A549 (cell line): ENCODE measurements around the gene SRCIN1. TPM values are rescaled to one million over a fixed set of nuclear protein-coding genes. Genes with fewer than 3 reads are reported as not detected.

Source experiments
- ATAC-seq, 2 experiments: fragments of 200-7000 bp in 1 of 2; fragments of >200 bp in 1 of 2; cut with Nextera tagmentation in 1 of 2; cut with Tn5 transposase in 1 of 2; 3 replicates each; pipeline versions ENCODE4 v1.8.0 to v1.9.1; 2018 to 2020; ENCODE audit warnings: mild to moderate bottlenecking in 1 of 2, moderate library complexity in 1 of 2
- CTCF ChIA-PET: fragments of 300-600 bp; sonication (Branson Sonifier 250); formaldehyde crosslinking; extraction: SDS; loops from one replicate; lab custom pipeline; 2021; ENCODE audit warnings: antibody characterized with exemption, inconsistent platforms; lab: Yijun Ruan, JAX
- POLR2A ChIA-PET: fragments of 350-600 bp; formaldehyde crosslinking; extraction: SDS; loops from one replicate; lab custom pipeline; 2021; ENCODE audit warnings: antibody characterized with exemption, inconsistent platforms; lab: Yijun Ruan, JAX
- DNase-seq, 2 experiments: peaks; one replicate each; pipeline versions ENCODE4 v3.0.0 to v3.0.0-alpha.2; 2011 to 2016; ENCODE audit warnings: low read depth in 1 of 2, low spot score in 1 of 2
- FAIRE-seq: peaks from 2 replicates; lab custom pipeline; 2011; peaks lifted over from hg19 to GRCh38; lab: Jason Lieb, UNC
- H3K27ac ChIP-seq, 2 experiments: fragments of >200 bp; sonication (Bioruptor Twin); formaldehyde crosslinking; 3 replicates each; pipeline ENCODE4 v1.5.1; 2016 to 2017
- H3K4me1 ChIP-seq: fragments of >200 bp; sonication (Bioruptor Twin); formaldehyde crosslinking; 3 replicates; pipeline ENCODE4 v1.6.1; 2016
- H3K4me2 ChIP-seq: fragments of >200 bp; sonication (Bioruptor Twin); formaldehyde crosslinking; 3 replicates; pipeline ENCODE4 v1.6.1; 2016
- H3K4me3 ChIP-seq: fragments of >200 bp; sonication (Bioruptor Twin); formaldehyde crosslinking; 3 replicates; pipeline ENCODE4 v1.5.1; 2016
- H3K9me3 ChIP-seq: fragments of >200 bp; sonication (Bioruptor Twin); formaldehyde crosslinking; 3 replicates; pipeline ENCODE4 v1.6.1; 2016
- BCL3 ChIP-seq: fragments of >200 bp; sonication (Bioruptor Twin); formaldehyde crosslinking; IDR thresholded peaks from 3 replicates; pipeline ENCODE4 v1.6.1; 2016
- CHD4 ChIP-seq: fragments of 200-600 bp; sonication (generic); IDR thresholded peaks from 2 replicates; pipeline ENCODE4 v1.6.1; 2016; ENCODE audit warnings: antibody characterized with exemption, mild to moderate bottlenecking, borderline replicate concordance
- E2F6 ChIP-seq: IDR thresholded peaks from 2 replicates; pipeline ENCODE4 v1.6.1; 2012; ENCODE audit warnings: low read depth, borderline replicate concordance
- EHMT2 ChIP-seq: fragments of 200-600 bp; sonication (generic); IDR thresholded peaks from 2 replicates; pipeline ENCODE4 v1.6.1; 2016; ENCODE audit warnings: antibody characterized with exemption, low read depth, mild to moderate bottlenecking, moderate library complexity
- ELK1 ChIP-seq: fragments of 150-350 bp; IDR thresholded peaks from 2 replicates; pipeline ENCODE4 v1.6.1; 2014; ENCODE audit warnings: low read depth, mild to moderate bottlenecking, low read length
- HMGXB4 ChIP-seq: fragments of 250-450 bp; sonication (Bioruptor Pico); IDR thresholded peaks from 2 replicates; pipeline ENCODE4 v1.5.0; 2021; ENCODE audit warnings: mild to moderate bottlenecking, moderate library complexity, borderline replicate concordance
- KDM1A ChIP-seq: fragments of 200-600 bp; sonication (generic); IDR thresholded peaks from 2 replicates; pipeline ENCODE4 v1.6.1; 2016; ENCODE audit warnings: low read depth, mild to moderate bottlenecking
- MAFK ChIP-seq: fragments of 450-650 bp; IDR thresholded peaks from 2 replicates; pipeline ENCODE4 v1.6.1; 2014; ENCODE audit not compliant: partially characterized antibody
- MAZ ChIP-seq: fragments of 150-350 bp; IDR thresholded peaks from 2 replicates; pipeline ENCODE4 v1.6.1; 2014; ENCODE audit warnings: antibody characterized with exemption, low read depth, low read length, borderline replicate concordance
- MYC ChIP-seq: IDR thresholded peaks from 2 replicates; pipeline ENCODE4 v1.6.1; 2012; ENCODE audit warnings: mild to moderate bottlenecking, inconsistent platforms, low read length, improper control_type of control experiment, borderline replicate concordance
- PBX3 ChIP-seq: IDR thresholded peaks from 2 replicates; pipeline ENCODE4 v1.6.1; 2012
- POLR2AphosphoS2 ChIP-seq: conservative IDR thresholded peaks from 2 replicates; pipeline ENCODE4 v1.6.1; 2012; ENCODE audit warnings: low read length, improper control_type of control experiment, inconsistent platforms
- RARB ChIP-seq: fragments of 250-450 bp; sonication (Bioruptor Pico); IDR thresholded peaks from 2 replicates; pipeline ENCODE4 v1.8.0; 2021; ENCODE audit warnings: mild to moderate bottlenecking, moderate library complexity
- SREBF2 ChIP-seq: fragments of 450-650 bp; IDR thresholded peaks from 2 replicates; pipeline ENCODE4 v1.6.1; 2014; ENCODE audit warnings: mild to moderate bottlenecking, moderate library complexity
- ZFP36 ChIP-seq: fragments of 450-650 bp; IDR thresholded peaks from 2 replicates; pipeline ENCODE4 v1.6.1; 2014; ENCODE audit warnings: borderline replicate concordance; ENCODE audit not compliant: partially characterized antibody
- ZSCAN20 ChIP-seq: fragments of 250-450 bp; sonication (Bioruptor Pico); IDR thresholded peaks from 2 replicates; pipeline ENCODE4 v1.8.0; 2022; ENCODE audit warnings: mild to moderate bottlenecking, moderate library complexity
- WGBS: methylation state at CpG from one replicate; pipeline ENCODE4 v1.1.6; 2017; ENCODE audit errors: missing lambda C conversion rate; 5-methylcytosine and 5-hydroxymethylcytosine counted together
- polyA plus RNA-seq, 4 experiments: library from polyadenylated mRNA; depleted of rRNA in 3 of 4; stranded (reverse); fragments of >200 nt; fragmentation: RNase III in 1 of 4; extraction: RNeasy Plus Mini Kit Qiagen cat#74134 plus additional on column Dnase treatment in 1 of 4; gene quantifications; 2 replicates in 3 of 4; 3 replicates in 1 of 4; pipeline ENCODE4 v1.2.3, GENCODE V29; 2011 to 2017

The SRCIN1 gene
- polyA plus RNA-seq, 2 of the 4 experiments (the other 2 are of a cell fraction): 1.4 to 2.1 TPM

GRCh38 chr17:38600416-38600815 lies 5.3 kb downstream of the SRCIN1 start:
- Histone ChIP-seq H3K27ac (no peak overlapping the region), H3K4me3 (no peak overlapping the region), H3K4me2 (no peak overlapping the region), H3K9me3 (no peaks in the 10 kb centered on the region), H3K4me1 (peaks cover 16% of the 10 kb centered on the region)
- TF ChIP-seq POLR2AphosphoS2 (no peak), ELK1 (no peak), MAFK (no peak), CHD4 (no peak), SREBF2 (no peak), PBX3 (no peak), MYC (no peak), RARB (no peak)
- WGBS: 82% methylated on average over 4 of the region's 4 CpGs
- CTCF ChIA-PET: interaction anchor here (0.9 to 33.9 kb wide), 5 partner anchors 5 to 84 kb away, joined by 3 to 948 read pairs (median 525); partner anchors contain the start of gene SRCIN1
- no peak for DNase-seq
- POLR2A ChIA-PET: no interaction called here
- ATAC-seq: no peak
- FAIRE-seq: no peak

GRCh38 chr17:38599398-38599856 lies 6.3 kb downstream of the SRCIN1 start:
- Histone ChIP-seq H3K27ac (no peak overlapping the region), H3K9me3 (no peaks in the 10 kb centered on the region), H3K4me2 (no peak overlapping the region), H3K4me1 (peaks cover 11% of the 10 kb centered on the region), H3K4me3 (no peak overlapping the region)
- CTCF ChIA-PET: interaction anchor here (1.3 to 33.9 kb wide), 6 partner anchors 6 to 156 kb away, joined by 3 to 948 read pairs (median 366); partner anchors contain the start of gene SRCIN1
- no peak for ATAC-seq
- TF ChIP-seq MAZ (no peak), EHMT2 (no peak), HMGXB4 (CRISPR knock-in tag) (no peak), E2F6 (no peak)
- POLR2A ChIA-PET: interaction anchor here (1.4 kb wide), 1 partner anchor 42 kb away, joined by 3 read pairs; no protein-coding TSS in a partner anchor
- WGBS: 81% methylated on average over 9 of the region's 9 CpGs
- no peak for FAIRE-seq
- DNase-seq: no peak

GRCh38 chr17:38598995-38599394 lies 6.8 kb downstream of the SRCIN1 start:
- no peak overlapping the region for H3K4me3 ChIP-seq
- DNase-seq: no peak

More at GRCh38 chr17:38598995-38599394, 6.8 kb downstream of the SRCIN1 start:
- ChIA-PET POLR2A (interaction anchor here (1.4 kb wide), 1 partner anchor 41 kb away, joined by 3 read pairs; no protein-coding TSS in a partner anchor), CTCF (interaction anchor here (1.3 to 33.9 kb wide), 6 partner anchors 6 to 156 kb away, joined by 3 to 948 read pairs (median 366); partner anchors contain the start of gene SRCIN1)
- Histone ChIP-seq H3K4me1 (peaks cover 11% of the 10 kb centered on the region), H3K4me2 (no peak overlapping the region), H3K9me3 (no peaks in the 10 kb centered on the region), H3K27ac (no peak overlapping the region)
- WGBS: 89% methylated on average over 3 of the region's 3 CpGs
- TF ChIP-seq BCL3: no peak
- TF ChIP-seq ZSCAN20 (CRISPR knock-in tag): no peak
- peak; percentile 13 for TF ChIP-seq ZFP36
- peak; percentile 56; the same call in 1 of the 2 replicates for TF ChIP-seq KDM1A
- ATAC-seq: no peak; a peak in 1 of 6 replicates
- no peak for FAIRE-seq
